ENCODE measurements around the gene ZMIZ1. TPM values are rescaled to one million over a fixed set of nuclear protein-coding genes. Genes with fewer than 3 reads are reported as not detected.
A peak's percentile ranks its signal among the peaks of the same experiment; 100 is the strongest.

The ZMIZ1 gene
- total RNA-seq, 1 experiment from 2014 or later: 27.5 TPM

DNA sequence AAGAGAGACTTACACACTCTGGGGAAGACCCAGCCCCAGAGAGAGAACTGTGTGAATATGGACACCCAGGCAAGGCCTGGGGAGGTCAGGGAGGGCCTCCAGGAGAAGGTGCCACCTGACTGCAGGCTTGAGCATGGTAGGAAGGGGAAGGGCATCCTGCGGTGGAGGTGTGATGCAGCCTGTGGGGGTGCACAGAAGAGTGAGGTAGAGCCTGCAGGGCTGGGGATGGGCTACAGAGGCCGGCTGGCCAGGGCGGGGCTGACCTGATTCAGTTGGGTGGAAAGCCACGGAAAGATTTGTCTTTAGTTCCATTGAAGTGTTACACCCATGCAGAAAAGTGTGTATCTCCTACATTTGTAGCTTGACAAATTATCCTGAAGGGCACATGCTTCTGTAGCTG lies 47.6 kb downstream of the ZMIZ1 start:
- no peak for DNase-seq (ENCODE audit: low spot score)

DNA sequence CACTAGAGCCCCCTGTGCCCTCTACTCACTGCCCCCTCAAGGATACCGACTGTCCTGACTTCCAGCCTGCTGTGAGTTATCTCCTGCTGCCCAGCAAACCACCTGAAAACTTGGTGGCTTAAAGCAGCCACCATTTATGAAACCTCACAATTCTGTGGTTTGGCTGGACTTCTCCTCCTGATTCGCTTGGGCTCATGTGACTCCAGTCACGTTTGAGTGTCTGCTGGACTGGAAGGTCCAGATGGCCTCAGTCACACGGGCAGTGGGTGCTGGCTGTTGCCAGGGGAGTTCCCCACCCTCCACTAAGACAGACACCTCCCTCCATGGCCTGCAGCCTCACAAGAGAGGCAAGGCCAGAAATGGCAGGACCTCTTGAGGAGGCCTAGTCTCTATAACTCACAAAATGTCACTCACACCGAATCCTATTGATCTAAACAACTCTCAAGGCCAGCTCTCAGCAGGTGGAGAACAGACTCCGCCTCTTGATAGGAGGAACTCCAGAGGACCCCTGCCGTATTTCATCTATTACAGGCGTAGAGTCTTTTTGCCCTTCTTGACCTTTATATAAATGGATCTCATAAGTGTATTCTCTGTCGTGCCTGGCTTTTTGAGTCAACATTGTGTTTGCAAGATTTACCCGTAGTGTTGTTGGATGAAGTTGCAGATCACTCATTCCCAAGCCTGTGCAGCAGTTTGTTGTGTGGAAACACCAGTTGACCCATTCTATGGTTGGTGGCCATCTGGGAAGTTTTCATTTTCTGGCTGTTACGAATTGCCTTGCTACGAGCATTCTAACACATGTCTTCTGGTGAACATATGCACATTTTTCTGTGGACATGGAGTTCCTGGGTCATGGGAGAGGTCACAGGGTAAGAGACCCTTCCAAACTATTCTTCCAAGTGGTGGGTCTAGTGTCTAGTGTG lies 48.3 kb downstream of the ZMIZ1 start:
- DNase-seq (ENCODE audit: low spot score): no peak

GRCh38 chr10:79118286-79119202 lies 49.8 kb downstream of the ZMIZ1 start:
- no peak for DNase-seq (ENCODE audit: low spot score)

GRCh38 chr10:79119306-79119705 lies 50.5 kb downstream of the ZMIZ1 start:
- no peak for DNase-seq (ENCODE audit: low spot score)

GRCh38 chr10:79123547-79123963 lies 54.8 kb downstream of the ZMIZ1 start:
- DNase-seq (ENCODE audit: low spot score): no peak

GRCh38 chr10:79124066-79124465 lies 55.3 kb downstream of the ZMIZ1 start:
- no peak for DNase-seq (ENCODE audit: low spot score)

DNA sequence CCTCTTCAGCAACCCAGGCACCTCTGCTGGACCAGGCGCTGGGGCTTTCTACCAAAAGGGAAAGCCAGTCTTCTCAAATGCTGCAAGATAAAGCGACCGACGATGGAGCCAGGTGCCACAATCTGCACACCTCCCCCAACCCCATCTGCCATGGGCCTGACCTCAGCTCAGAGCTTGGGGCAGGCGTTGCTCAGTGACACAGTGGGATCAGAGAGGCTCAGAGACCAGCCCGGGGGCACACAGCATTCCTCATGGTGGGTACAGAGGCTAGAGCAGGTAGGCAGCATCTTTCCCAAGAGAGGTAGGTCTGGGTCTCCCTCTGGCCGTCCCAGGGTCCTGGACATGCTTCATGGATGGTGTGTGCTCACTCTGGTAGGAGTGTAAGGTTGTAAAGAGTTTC lies 56.3 kb downstream of the ZMIZ1 start:
- no peak for DNase-seq (ENCODE audit: low spot score)

DNA sequence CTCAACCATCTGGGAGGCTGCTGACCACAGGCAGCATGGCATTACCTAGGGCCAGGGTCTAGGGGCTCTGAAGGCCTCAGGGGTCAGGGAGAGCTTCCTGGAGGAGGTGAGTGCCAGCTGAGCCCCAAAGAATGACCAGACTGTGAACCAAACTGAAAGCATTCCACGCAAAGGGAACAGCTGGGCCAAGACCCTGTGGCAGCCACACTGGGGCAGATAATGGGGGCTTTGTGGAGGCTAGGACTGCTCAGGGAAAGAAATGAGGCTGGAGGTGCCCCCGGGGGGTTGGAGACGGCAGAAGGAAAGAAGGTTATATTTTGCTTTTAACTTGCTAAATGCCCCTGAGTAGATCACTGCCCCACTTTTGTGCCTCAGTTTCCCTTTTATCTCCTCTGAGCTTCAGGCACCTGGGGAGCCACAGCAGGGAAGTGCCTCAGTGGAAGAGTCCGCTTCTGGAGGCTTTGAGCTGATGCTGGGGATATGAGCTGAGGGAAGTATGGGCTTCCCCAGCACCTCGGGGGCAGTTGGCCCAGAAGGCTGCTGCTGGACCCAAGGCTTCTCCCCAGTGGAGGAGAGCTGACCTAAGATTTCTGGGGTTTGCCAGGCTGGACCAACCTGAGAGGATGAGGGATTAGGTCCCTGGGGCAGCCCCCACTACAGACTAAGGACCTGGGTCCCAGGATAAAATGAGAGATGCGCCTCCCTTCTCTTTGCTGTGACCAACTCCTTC lies 57.8 kb downstream of the ZMIZ1 start:
- DNase-seq (ENCODE audit: low spot score): no peak

GRCh38 chr10:79127151-79127961 lies 58.6 kb downstream of the ZMIZ1 start:
- DNase-seq (ENCODE audit: low spot score): peak; percentile 87

- no peak for DNase-seq (ENCODE audit: low spot score)
These were observed 59.6 kb downstream of the ZMIZ1 start for GRCh38 chr10:79128241-79128922.

DNA sequence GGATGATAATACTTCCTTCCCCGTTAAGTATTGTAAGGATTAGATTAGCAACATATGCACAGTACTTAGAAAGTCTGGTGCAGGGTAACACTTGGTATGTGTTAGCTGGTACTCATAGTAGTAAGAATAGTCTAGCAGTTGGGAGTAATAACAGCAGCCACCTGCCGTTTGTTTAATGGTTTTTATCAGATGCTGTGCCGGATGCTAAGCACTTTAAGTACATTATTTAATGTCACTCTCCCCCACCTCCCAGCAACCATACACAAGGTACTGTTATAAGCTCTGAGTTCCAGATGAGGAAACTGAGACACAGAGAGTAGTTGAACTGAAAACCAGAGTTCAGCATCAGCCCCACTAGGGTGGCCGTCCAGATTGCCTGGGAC lies 60.1 kb downstream of the ZMIZ1 start:
- DNase-seq (ENCODE audit: low spot score): no peak

- no peak for DNase-seq (ENCODE audit: low spot score)
These were observed 60.7 kb downstream of the ZMIZ1 start for GRCh38 chr10:79129361-79129997.

DNA sequence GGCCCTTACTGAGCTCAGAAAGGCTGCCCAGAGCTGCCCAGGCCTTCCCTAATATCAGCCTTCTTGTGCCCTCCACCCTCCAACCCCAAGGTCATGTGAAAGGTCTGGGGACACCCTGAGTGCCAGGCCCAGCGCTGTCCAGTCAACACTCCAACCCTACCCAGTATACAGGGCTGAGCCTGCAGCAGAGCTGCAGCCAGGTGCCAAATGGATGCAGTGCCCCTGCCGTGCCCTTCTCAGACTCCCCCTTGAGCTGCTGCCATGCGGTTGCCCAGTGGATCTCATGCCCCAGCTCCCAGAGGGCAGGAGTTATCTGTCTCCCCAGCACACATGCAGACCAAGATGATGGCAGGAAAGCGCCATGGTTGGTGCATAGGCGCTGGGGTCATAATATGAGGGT lies 61.5 kb downstream of the ZMIZ1 start:
- no peak for DNase-seq (ENCODE audit: low spot score)

- DNase-seq (ENCODE audit: low spot score): no peak
These were observed 62.1 kb downstream of the ZMIZ1 start for GRCh38 chr10:79130846-79131245.

- no peak for DNase-seq (ENCODE audit: low spot score)
These were observed 63.3 kb downstream of the ZMIZ1 start for GRCh38 chr10:79131836-79132631.

GRCh38 chr10:79132681-79133381 lies 64.1 kb downstream of the ZMIZ1 start:
- no peak for DNase-seq (ENCODE audit: low spot score)

- DNase-seq (ENCODE audit: low spot score): no peak
These were observed 64.7 kb downstream of the ZMIZ1 start for GRCh38 chr10:79133416-79133815.

DNA sequence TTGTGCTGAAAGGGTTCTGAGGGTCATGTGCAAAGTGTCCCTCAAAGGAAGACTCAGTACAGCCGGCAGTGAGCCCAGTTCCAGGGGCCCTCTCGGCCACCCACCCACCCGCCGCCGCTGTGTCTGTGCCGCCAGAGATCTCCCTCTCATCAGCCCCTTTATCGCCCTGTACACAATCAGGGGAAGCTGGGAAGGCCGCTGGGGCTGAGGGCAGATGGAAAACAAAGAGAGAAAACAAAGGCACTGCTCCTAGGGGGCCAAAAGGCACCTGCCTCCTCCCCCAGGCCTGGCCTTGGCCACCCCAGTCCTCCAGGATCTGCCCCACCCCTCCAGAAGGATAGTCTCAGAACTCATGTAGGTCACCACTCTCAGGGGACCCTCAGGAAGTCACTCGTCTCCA lies 67.0 kb downstream of the ZMIZ1 start:
- no peak for DNase-seq (ENCODE audit: low spot score)

All from HT-29 (cell line).